OCI-LY7 (cell line): ENCODE measurements around the gene EIF4G3.

Experiments
- EZH2phosphoT487 ChIP-seq: fragments of 200-600 bp; sonication (generic); IDR thresholded peaks from 2 replicates; pipeline ENCODE4 v1.6.1; 2018; ENCODE audit warnings: low read depth, borderline replicate concordance, mild to moderate bottlenecking, mixed run types, antibody characterized with exemption, low read length, moderate library complexity, mixed read lengths
- TF ChIP-seq, protein P1 (sequence below): fragments of 200-600 bp; sonication (generic); conservative IDR thresholded peaks from 2 replicates; pipeline ENCODE4 v1.5.1; 2014; ENCODE audit warnings: mild to moderate bottlenecking, antibody characterized with exemption, low read length, moderate library complexity, mixed read lengths

DNA sequence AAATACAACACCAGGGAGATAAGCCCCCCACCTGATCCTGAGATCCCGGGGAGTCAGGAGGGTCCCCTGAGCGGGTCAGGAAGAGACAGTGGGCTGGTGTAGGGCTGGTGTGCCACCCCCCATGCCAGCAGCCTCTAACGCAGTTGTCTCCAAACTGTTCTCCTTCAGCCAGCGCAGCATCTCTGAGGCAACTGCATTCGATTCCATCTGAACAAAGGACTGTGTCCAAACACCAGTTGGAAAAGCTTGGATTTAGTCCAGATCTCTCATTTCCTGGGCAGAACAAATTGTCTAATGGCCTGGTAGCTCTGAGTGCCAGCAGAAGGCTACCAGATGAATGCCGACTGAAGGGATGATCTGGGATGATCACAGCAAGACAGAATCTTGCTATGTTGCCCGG is 44.1 kb upstream of the EIF4G3 start:
- TF ChIP-seq, protein P1, sequence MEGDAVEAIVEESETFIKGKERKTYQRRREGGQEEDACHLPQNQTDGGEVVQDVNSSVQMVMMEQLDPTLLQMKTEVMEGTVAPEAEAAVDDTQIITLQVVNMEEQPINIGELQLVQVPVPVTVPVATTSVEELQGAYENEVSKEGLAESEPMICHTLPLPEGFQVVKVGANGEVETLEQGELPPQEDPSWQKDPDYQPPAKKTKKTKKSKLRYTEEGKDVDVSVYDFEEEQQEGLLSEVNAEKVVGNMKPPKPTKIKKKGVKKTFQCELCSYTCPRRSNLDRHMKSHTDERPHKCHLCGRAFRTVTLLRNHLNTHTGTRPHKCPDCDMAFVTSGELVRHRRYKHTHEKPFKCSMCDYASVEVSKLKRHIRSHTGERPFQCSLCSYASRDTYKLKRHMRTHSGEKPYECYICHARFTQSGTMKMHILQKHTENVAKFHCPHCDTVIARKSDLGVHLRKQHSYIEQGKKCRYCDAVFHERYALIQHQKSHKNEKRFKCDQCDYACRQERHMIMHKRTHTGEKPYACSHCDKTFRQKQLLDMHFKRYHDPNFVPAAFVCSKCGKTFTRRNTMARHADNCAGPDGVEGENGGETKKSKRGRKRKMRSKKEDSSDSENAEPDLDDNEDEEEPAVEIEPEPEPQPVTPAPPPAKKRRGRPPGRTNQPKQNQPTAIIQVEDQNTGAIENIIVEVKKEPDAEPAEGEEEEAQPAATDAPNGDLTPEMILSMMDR: no peak
- TF ChIP-seq EZH2phosphoT487: no peak
